H9 (cell line): ENCODE results near the gene IPO13. TPM values are rescaled to one million over a fixed set of nuclear protein-coding genes. Genes with fewer than 3 reads are reported as not detected.

Experiments
- DNase-seq: peaks from one replicate; pipeline ENCODE4 v3.0.0-alpha.2; 2017
- H2AFZ ChIP-seq: one replicate; pipeline ENCODE4 v1.6.1; 2013; ENCODE audit warnings: mild to moderate bottlenecking, low read length, control low read depth, moderate library complexity
- H2AK5ac ChIP-seq: 2 replicates; pipeline ENCODE4 v1.6.1; 2013; ENCODE audit warnings: low read length, control low read depth, mixed read lengths; ENCODE audit not compliant: insufficient read length
- H2BK120ac ChIP-seq: one replicate; pipeline ENCODE4 v1.6.1; 2013; ENCODE audit warnings: low read depth, mild to moderate bottlenecking, low read length, control low read depth, inconsistent platforms; ENCODE audit not compliant: poor library complexity, severe bottlenecking
- H2BK12ac ChIP-seq: 2 replicates; pipeline ENCODE4 v1.6.1; 2013; ENCODE audit warnings: low read length, control low read depth, mixed read lengths, low read depth; ENCODE audit not compliant: insufficient read length
- H2BK15ac ChIP-seq: 2 replicates; pipeline ENCODE4 v1.6.1; 2013; ENCODE audit warnings: low read depth, low read length, control low read depth
- H2BK20ac ChIP-seq: one replicate; pipeline ENCODE4 v1.6.1; 2013; ENCODE audit warnings: low read depth, mild to moderate bottlenecking, low read length, control low read depth, inconsistent platforms; ENCODE audit not compliant: poor library complexity, severe bottlenecking
- H2BK5ac ChIP-seq: 2 replicates; pipeline ENCODE4 v1.6.1; 2013; ENCODE audit warnings: low read length, control low read depth, mixed read lengths; ENCODE audit not compliant: insufficient read length
- H3K14ac ChIP-seq: 2 replicates; pipeline ENCODE4 v1.6.1; 2013; ENCODE audit warnings: low read length, control low read depth; ENCODE audit not compliant: insufficient read depth
- H3K18ac ChIP-seq: 2 replicates; pipeline ENCODE4 v1.6.1; 2013; ENCODE audit warnings: low read depth, mild to moderate bottlenecking, mixed read lengths, low read length, control low read depth; ENCODE audit not compliant: insufficient read length
- H3K23ac ChIP-seq: 2 replicates; pipeline ENCODE4 v1.6.1; 2013; ENCODE audit warnings: low read length, control low read depth, mixed read lengths, low read depth; ENCODE audit not compliant: insufficient read length
- H3K23me2 ChIP-seq: 2 replicates; pipeline ENCODE4 v1.6.1; 2013; ENCODE audit warnings: low read depth, mild to moderate bottlenecking, mixed read lengths, low read length, control low read depth; ENCODE audit not compliant: insufficient read length, poor library complexity, severe bottlenecking
- H3K27ac ChIP-seq: 2 replicates; pipeline ENCODE4 v1.5.1; 2013; ENCODE audit warnings: low read length, control low read depth, mixed read lengths, low read depth; ENCODE audit not compliant: insufficient read length
- H3K27me3 ChIP-seq: 2 replicates; pipeline ENCODE4 v1.6.1; 2013; ENCODE audit warnings: low read length, control low read depth, inconsistent platforms; ENCODE audit not compliant: insufficient read depth
- H3K4ac ChIP-seq: 2 replicates; pipeline ENCODE4 v1.6.1; 2013; ENCODE audit warnings: low read depth, mild to moderate bottlenecking, control low read depth, inconsistent platforms, low read length, moderate library complexity
- H3K4me1 ChIP-seq: 2 replicates; pipeline ENCODE4 v1.6.1; 2013; ENCODE audit warnings: low read length, control low read depth, inconsistent platforms; ENCODE audit not compliant: insufficient read depth
- H3K4me2 ChIP-seq: 2 replicates; pipeline ENCODE4 v1.6.1; 2013; ENCODE audit warnings: low read length, control low read depth, mixed read lengths; ENCODE audit not compliant: insufficient read length, insufficient read depth
- H3K56ac ChIP-seq: 2 replicates; pipeline ENCODE4 v1.6.1; 2013; ENCODE audit warnings: low read depth, mild to moderate bottlenecking, mixed read lengths, low read length, control low read depth; ENCODE audit not compliant: insufficient read length
- H3K79me1 ChIP-seq: 2 replicates; pipeline ENCODE4 v1.6.1; 2013; ENCODE audit warnings: low read depth, mild to moderate bottlenecking, moderate library complexity, low read length, control low read depth, inconsistent platforms; ENCODE audit not compliant: insufficient read depth, poor library complexity, severe bottlenecking
- H3K79me2 ChIP-seq: 2 replicates; pipeline ENCODE4 v1.6.1; 2013; ENCODE audit warnings: low read length, control low read depth, inconsistent platforms; ENCODE audit not compliant: insufficient read depth
- H3K9ac ChIP-seq: 2 replicates; pipeline ENCODE4 v1.6.1; 2013; ENCODE audit warnings: low read length, control low read depth, mixed read lengths; ENCODE audit not compliant: insufficient read length; ENCODE audit errors: extremely low read depth
- H3K9me3 ChIP-seq: one replicate; pipeline ENCODE4 v1.6.1; 2013; ENCODE audit warnings: low read depth, low read length, inconsistent platforms; ENCODE audit not compliant: control insufficient read depth
- H3T11ph ChIP-seq: one replicate; pipeline ENCODE4 v1.6.1; 2013; ENCODE audit warnings: mild to moderate bottlenecking, low read length, control low read depth, inconsistent platforms
- H4K20me1 ChIP-seq: one replicate; pipeline ENCODE4 v1.6.1; 2013; ENCODE audit not compliant: control insufficient read depth, insufficient read length, insufficient read depth
- H4K5ac ChIP-seq: 2 replicates; pipeline ENCODE4 v1.6.1; 2013; ENCODE audit warnings: low read depth, mild to moderate bottlenecking, mixed read lengths, low read length, control low read depth; ENCODE audit not compliant: insufficient read length
- H4K8ac ChIP-seq: replicated peaks from 2 replicates; pipeline ENCODE4 v1.6.1; 2013; ENCODE audit warnings: low read length, control low read depth, mixed read lengths, low read depth; ENCODE audit not compliant: insufficient read length
- H4K91ac ChIP-seq: 2 replicates; pipeline ENCODE4 v1.6.1; 2013; ENCODE audit warnings: low read depth, mild to moderate bottlenecking, moderate library complexity, mixed read lengths, low read length, control low read depth; ENCODE audit not compliant: insufficient read length
- H3K27ac Mint-ChIP-seq, 3 experiments: 2 replicates in 2 of 3; 3 replicates in 1 of 3; pipeline ENCODE4 v1.8.0; 2020 to 2021; ENCODE audit warnings: mixed read lengths in 3 of 3, mild to moderate bottlenecking in 1 of 3, moderate library complexity in 1 of 3
- H3K27me3 Mint-ChIP-seq: 2 replicates; pipeline ENCODE4 v1.8.0; 2021; ENCODE audit warnings: low read depth, mild to moderate bottlenecking, moderate library complexity, mixed read lengths
- H3K36me3 Mint-ChIP-seq, 3 experiments: 2 replicates in 2 of 3; 3 replicates in 1 of 3; pipeline ENCODE4 v1.8.0; 2020 to 2021; ENCODE audit warnings: low read depth in 3 of 3, mixed read lengths in 3 of 3; ENCODE audit not compliant: insufficient read depth in 1 of 3
- H3K4me1 Mint-ChIP-seq, 2 experiments: 2 replicates each; pipeline ENCODE4 v1.8.0; 2020; ENCODE audit warnings: mixed read lengths in 2 of 2
- H3K4me3 Mint-ChIP-seq, 2 experiments: 2 replicates in 1 of 2; 3 replicates in 1 of 2; pipeline ENCODE4 v1.8.0; 2020 to 2021; ENCODE audit warnings: mild to moderate bottlenecking in 2 of 2, mixed read lengths in 2 of 2, moderate library complexity in 1 of 2
- H3K9me3 Mint-ChIP-seq, 2 experiments: 2 replicates in 1 of 2; 3 replicates in 1 of 2; pipeline ENCODE4 v1.8.0; 2020; ENCODE audit warnings: mild to moderate bottlenecking in 2 of 2, mixed read lengths in 2 of 2, moderate library complexity in 1 of 2
- CTCF ChIP-seq: fragments of 200-600 bp; sonication (generic); conservative IDR thresholded peaks from 3 replicates; pipeline ENCODE4 v1.8.0; 2021; ENCODE audit warnings: antibody characterized with exemption, mild to moderate bottlenecking
- WGBS: extraction: QIAGEN DNeasy Blood & Tissue Kit; methylation state at CpG from one replicate; pipeline ENCODE4 v1.1.7; 2013; ENCODE audit warnings: missing lambda C conversion rate, low lambda C conversion rate, mixed read lengths; ENCODE audit not compliant: insufficient read length; ENCODE audit errors: extremely low coverage; 5-methylcytosine and 5-hydroxymethylcytosine counted together
- total RNA-seq: library from RNA; stranded (reverse); gene quantifications from 2 replicates; pipeline ENCODE4 v1.2.1, GENCODE V29; 2021

Gene IPO13
- total RNA-seq, 1 experiment from 2014 or later: 24.5 TPM

GRCh38 chr1:43951021-43951985, 4.6 kb downstream of the IPO13 start:
- Histone ChIP-seq H2BK5ac (no peak overlapping the region), H3K4me2 (no peak overlapping the region), H3T11ph (no peak overlapping the region), H2AK5ac (no peak overlapping the region), H2BK120ac (no peak overlapping the region), H2BK15ac (no peak overlapping the region), H3K4ac (no peak overlapping the region), H3K18ac (no peak overlapping the region), H3K9me3 (no peaks in the 10 kb centered on the region), H2AFZ (no peak overlapping the region), H3K23ac (no peak overlapping the region), H4K91ac (no peak overlapping the region), H2BK20ac (no peak overlapping the region), H3K27me3 (no peaks in the 10 kb centered on the region), H3K79me1 (no peaks in the 10 kb centered on the region), H3K79me2 (no peaks in the 10 kb centered on the region), H3K56ac (no peak overlapping the region), H3K14ac (no peak overlapping the region), H3K27ac (no peak overlapping the region), H2BK12ac (no peak overlapping the region), H3K4me1 (no peaks in the 10 kb centered on the region), H4K8ac (no peak overlapping the region), H3K9ac (no peak overlapping the region), H4K5ac (no peak overlapping the region), H3K23me2 (peaks cover 10% of the 10 kb centered on the region), H4K20me1 (no peaks in the 10 kb centered on the region)
- WGBS: no CpG with 5 or more reads among the region's 4 CpGs
- Mint-ChIP-seq H3K4me1 (peaks cover 16 to 18% of the 10 kb centered on the region in 2 experiments), H3K36me3 (peaks cover 0 to 9% (median 7%) of the 10 kb centered on the region in 3 experiments; a peak in 5 of 7 replicates), H3K9me3 (no peaks in the 10 kb centered on the region), H3K4me3 (no peak overlapping the region), H3K27me3 (no peaks in the 10 kb centered on the region), H3K27ac (no peak overlapping the region; a peak in 1 of 7 replicates)
- no peak for DNase-seq
- TF ChIP-seq CTCF: no peak
